HepG2 (cell line): ENCODE data around the gene THPO. TPM values are rescaled to one million over a fixed set of nuclear protein-coding genes. Genes with fewer than 3 reads are reported as not detected.

ENCODE experiments used
- DR1 ChIP-seq: sonication (generic); formaldehyde crosslinking; IDR thresholded peaks from 2 replicates; pipeline ENCODE4 v1.8.0; 2021; ENCODE audit warnings: mild to moderate bottlenecking, missing genetic modification reagents, inconsistent platforms
- HCFC1 ChIP-seq: fragments of 150-350 bp; IDR thresholded peaks from 2 replicates; pipeline ENCODE4 v1.6.1; 2014; ENCODE audit warnings: low read depth, low read length
- HOXA9 ChIP-seq: sonication (generic); formaldehyde crosslinking; IDR thresholded peaks from 2 replicates; pipeline ENCODE4 v1.8.1; 2022; ENCODE audit warnings: missing genetic modification reagents, mild to moderate bottlenecking, moderate library complexity, borderline replicate concordance
- NR2F2 ChIP-seq: IDR thresholded peaks from 2 replicates; pipeline ENCODE4 v1.6.1; 2012; ENCODE audit warnings: low read depth, inconsistent platforms, borderline replicate concordance
- NR2F6 ChIP-seq, 2 experiments: IDR thresholded peaks; 2 replicates each; pipeline ENCODE4 v1.6.1; 2016; ENCODE audit warnings: antibody characterized with exemption in 1 of 2, mild to moderate bottlenecking in 1 of 2
- RBM22 ChIP-seq: fragments of 200-400 bp; formaldehyde crosslinking; optimal IDR thresholded peaks from 2 replicates; pipeline ENCODE3; 2017; ENCODE audit warnings: mild to moderate bottlenecking, low read length, moderate library complexity
- SP2 ChIP-seq: sonication (generic); formaldehyde crosslinking; IDR thresholded peaks from 2 replicates; pipeline ENCODE4 v1.5.1; 2020; ENCODE audit warnings: mild to moderate bottlenecking, missing genetic modification reagents
- SRSF9 ChIP-seq: fragments of 200-400 bp; formaldehyde crosslinking; IDR thresholded peaks from 2 replicates; pipeline ENCODE4 v1.6.1; 2018; ENCODE audit warnings: borderline replicate concordance, mild to moderate bottlenecking, low read depth, low read length; ENCODE audit not compliant: insufficient read depth, poor library complexity, severe bottlenecking
- U2AF1 ChIP-seq: fragments of 200-400 bp; formaldehyde crosslinking; optimal IDR thresholded peaks from 2 replicates; pipeline ENCODE3; 2017; ENCODE audit warnings: mild to moderate bottlenecking, low read depth, low read length
- ZBTB8A ChIP-seq: sonication (generic); formaldehyde crosslinking; IDR thresholded peaks from 2 replicates; pipeline ENCODE4 v1.4.0; 2020; ENCODE audit warnings: mild to moderate bottlenecking, low read depth, missing genetic modification reagents, borderline replicate concordance
- ZNF143 ChIP-seq: sonication (generic); formaldehyde crosslinking; IDR thresholded peaks from 2 replicates; pipeline ENCODE4 v1.4.0; 2020; ENCODE audit warnings: missing genetic modification reagents
- ZNF619 ChIP-seq: sonication (generic); formaldehyde crosslinking; IDR thresholded peaks from 2 replicates; pipeline ENCODE4 v1.4.0; 2020; ENCODE audit warnings: mild to moderate bottlenecking, missing genetic modification reagents
- ZNF883 ChIP-seq: sonication (generic); formaldehyde crosslinking; IDR thresholded peaks from 2 replicates; pipeline ENCODE4 v1.5.1; 2020; ENCODE audit warnings: mild to moderate bottlenecking, missing genetic modification reagents; ENCODE audit errors: not compliant biosample characterization
- polyA plus RNA-seq, 8 experiments: library from polyadenylated mRNA; depleted of rRNA in 3 of 8; stranded (reverse) in 7 of 8; unstranded in 1 of 8; fragments of >200 nt; fragmentation: Illumina TruSeq in 4 of 8; extraction: Trizol in 4 of 8; gene quantifications; 2 replicates each; pipeline versions ENCODE4 v1.2.1 to v1.2.3, GENCODE V29; 2011 to 2016; ENCODE audit warnings: low read depth in 4 of 8, missing spikeins in 1 of 8, mixed read lengths in 1 of 8; ENCODE audit not compliant: insufficient read depth in 1 of 8
- total RNA-seq, 5 experiments: library from RNA; depleted of rRNA; stranded (reverse); fragments of >200 nt; fragmentation: Illumina TruSeq; extraction: Trizol; gene quantifications; 2 replicates each; pipeline ENCODE4 v1.2.3, GENCODE V29; 2016; ENCODE audit warnings: low read depth in 1 of 5
- TF ChIP-seq, protein P1 (sequence below): sonication (generic); formaldehyde crosslinking; conservative IDR thresholded peaks from 2 replicates; pipeline ENCODE4 v1.4.0; 2020; ENCODE audit warnings: mild to moderate bottlenecking, missing genetic modification reagents, moderate library complexity
- TF ChIP-seq, protein P2 (sequence below): sonication (generic); formaldehyde crosslinking; IDR thresholded peaks from 2 replicates; pipeline ENCODE4 v1.4.0; 2020; ENCODE audit warnings: missing genetic modification reagents
- TF ChIP-seq, protein P3 (sequence below): IDR thresholded peaks from 2 replicates; pipeline ENCODE4 v1.6.1; 2016; ENCODE audit warnings: mild to moderate bottlenecking
- TF ChIP-seq, protein P4 (sequence below): IDR thresholded peaks from 2 replicates; pipeline ENCODE4 v1.6.1; 2016; ENCODE audit warnings: mild to moderate bottlenecking, missing biosample characterization, missing genetic modification reagents

Gene THPO
- total and polyA plus RNA-seq, 2 of the 13 experiments (the other 11 are each of a cell fraction or from before 2014, with no cell fraction given) = 2.8 to 4.8 TPM

DNA sequence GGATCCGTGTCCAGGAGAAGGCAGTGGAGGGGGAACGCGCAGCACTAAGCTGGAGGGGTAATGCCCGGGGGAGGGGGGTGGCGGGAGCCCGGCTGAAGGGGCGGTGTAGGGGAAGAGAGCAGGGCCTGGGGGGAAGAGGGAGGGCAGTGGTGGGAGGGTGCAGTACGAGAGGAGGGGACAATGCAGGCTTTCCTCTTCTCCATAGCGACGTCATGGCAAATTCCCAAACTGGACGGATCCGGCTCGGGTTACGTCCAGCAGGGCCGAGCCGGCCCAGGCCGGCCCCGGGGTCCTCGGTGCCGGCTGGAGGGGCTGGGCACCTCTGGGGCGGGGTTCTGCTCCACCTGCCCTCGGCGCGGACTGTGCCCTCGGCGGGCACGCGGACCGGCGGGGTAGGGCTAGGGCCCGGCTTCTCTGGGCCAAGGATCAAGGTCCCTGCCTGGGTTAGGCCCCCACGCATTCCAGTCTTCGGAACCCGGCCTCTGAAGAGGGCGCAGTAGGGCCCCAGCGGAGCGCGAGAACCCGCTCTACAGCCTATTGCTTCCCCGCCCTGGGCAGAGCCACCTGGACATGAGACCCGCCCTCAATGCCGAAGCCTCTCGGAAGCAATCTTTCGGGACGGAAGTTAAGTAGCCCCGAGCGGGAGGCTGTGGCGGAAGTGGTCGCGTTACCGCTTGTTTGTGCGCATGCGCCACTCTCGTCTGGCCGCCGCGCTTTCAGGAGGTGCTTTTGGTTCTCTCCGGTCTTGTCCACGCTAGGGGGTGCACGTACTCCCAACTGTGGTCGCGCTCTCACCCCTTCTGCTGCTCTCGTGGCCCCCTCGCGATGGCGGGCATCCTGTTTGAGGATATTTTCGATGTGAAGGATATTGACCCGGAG, 15.1 kb downstream of the THPO start (continued):
- peak; percentile 75; the same call in 1 of the 2 replicates for TF ChIP-seq DR1 (CRISPR knock-in tag)
- no peak for TF ChIP-seq HOXA9 (CRISPR knock-in tag)
- TF ChIP-seq, protein P1, sequence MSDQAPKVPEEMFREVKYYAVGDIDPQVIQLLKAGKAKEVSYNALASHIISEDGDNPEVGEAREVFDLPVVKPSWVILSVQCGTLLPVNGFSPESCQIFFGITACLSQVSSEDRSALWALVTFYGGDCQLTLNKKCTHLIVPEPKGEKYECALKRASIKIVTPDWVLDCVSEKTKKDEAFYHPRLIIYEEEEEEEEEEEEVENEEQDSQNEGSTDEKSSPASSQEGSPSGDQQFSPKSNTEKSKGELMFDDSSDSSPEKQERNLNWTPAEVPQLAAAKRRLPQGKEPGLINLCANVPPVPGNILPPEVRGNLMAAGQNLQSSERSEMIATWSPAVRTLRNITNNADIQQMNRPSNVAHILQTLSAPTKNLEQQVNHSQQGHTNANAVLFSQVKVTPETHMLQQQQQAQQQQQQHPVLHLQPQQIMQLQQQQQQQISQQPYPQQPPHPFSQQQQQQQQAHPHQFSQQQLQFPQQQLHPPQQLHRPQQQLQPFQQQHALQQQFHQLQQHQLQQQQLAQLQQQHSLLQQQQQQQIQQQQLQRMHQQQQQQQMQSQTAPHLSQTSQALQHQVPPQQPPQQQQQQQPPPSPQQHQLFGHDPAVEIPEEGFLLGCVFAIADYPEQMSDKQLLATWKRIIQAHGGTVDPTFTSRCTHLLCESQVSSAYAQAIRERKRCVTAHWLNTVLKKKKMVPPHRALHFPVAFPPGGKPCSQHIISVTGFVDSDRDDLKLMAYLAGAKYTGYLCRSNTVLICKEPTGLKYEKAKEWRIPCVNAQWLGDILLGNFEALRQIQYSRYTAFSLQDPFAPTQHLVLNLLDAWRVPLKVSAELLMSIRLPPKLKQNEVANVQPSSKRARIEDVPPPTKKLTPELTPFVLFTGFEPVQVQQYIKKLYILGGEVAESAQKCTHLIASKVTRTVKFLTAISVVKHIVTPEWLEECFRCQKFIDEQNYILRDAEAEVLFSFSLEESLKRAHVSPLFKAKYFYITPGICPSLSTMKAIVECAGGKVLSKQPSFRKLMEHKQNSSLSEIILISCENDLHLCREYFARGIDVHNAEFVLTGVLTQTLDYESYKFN (CRISPR knock-in tag) = peak; percentile 92
- no peak for TF ChIP-seq SRSF9
- TF ChIP-seq ZNF883 = peak; percentile 42
- TF ChIP-seq RBM22 = peak; percentile 63
- peak; percentile 63 for TF ChIP-seq SP2 (CRISPR knock-in tag)
- TF ChIP-seq ZNF143 (CRISPR knock-in tag) = peak; percentile 57; the same call in 1 of the 2 replicates
- peak; percentile 33; the same call in 1 of the 2 replicates for TF ChIP-seq NR2F2
- no peak for TF ChIP-seq ZNF619 (CRISPR knock-in tag)
- TF ChIP-seq HCFC1 = peak; percentile 72
- TF ChIP-seq, protein P2, sequence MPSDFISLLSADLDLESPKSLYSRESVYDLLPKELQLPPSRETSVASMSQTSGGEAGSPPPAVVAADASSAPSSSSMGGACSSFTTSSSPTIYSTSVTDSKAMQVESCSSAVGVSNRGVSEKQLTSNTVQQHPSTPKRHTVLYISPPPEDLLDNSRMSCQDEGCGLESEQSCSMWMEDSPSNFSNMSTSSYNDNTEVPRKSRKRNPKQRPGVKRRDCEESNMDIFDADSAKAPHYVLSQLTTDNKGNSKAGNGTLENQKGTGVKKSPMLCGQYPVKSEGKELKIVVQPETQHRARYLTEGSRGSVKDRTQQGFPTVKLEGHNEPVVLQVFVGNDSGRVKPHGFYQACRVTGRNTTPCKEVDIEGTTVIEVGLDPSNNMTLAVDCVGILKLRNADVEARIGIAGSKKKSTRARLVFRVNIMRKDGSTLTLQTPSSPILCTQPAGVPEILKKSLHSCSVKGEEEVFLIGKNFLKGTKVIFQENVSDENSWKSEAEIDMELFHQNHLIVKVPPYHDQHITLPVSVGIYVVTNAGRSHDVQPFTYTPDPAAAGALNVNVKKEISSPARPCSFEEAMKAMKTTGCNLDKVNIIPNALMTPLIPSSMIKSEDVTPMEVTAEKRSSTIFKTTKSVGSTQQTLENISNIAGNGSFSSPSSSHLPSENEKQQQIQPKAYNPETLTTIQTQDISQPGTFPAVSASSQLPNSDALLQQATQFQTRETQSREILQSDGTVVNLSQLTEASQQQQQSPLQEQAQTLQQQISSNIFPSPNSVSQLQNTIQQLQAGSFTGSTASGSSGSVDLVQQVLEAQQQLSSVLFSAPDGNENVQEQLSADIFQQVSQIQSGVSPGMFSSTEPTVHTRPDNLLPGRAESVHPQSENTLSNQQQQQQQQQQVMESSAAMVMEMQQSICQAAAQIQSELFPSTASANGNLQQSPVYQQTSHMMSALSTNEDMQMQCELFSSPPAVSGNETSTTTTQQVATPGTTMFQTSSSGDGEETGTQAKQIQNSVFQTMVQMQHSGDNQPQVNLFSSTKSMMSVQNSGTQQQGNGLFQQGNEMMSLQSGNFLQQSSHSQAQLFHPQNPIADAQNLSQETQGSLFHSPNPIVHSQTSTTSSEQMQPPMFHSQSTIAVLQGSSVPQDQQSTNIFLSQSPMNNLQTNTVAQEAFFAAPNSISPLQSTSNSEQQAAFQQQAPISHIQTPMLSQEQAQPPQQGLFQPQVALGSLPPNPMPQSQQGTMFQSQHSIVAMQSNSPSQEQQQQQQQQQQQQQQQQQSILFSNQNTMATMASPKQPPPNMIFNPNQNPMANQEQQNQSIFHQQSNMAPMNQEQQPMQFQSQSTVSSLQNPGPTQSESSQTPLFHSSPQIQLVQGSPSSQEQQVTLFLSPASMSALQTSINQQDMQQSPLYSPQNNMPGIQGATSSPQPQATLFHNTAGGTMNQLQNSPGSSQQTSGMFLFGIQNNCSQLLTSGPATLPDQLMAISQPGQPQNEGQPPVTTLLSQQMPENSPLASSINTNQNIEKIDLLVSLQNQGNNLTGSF (CRISPR knock-in tag) = no peak; the same call in 1 of the 2 replicates
- TF ChIP-seq, protein P3, sequence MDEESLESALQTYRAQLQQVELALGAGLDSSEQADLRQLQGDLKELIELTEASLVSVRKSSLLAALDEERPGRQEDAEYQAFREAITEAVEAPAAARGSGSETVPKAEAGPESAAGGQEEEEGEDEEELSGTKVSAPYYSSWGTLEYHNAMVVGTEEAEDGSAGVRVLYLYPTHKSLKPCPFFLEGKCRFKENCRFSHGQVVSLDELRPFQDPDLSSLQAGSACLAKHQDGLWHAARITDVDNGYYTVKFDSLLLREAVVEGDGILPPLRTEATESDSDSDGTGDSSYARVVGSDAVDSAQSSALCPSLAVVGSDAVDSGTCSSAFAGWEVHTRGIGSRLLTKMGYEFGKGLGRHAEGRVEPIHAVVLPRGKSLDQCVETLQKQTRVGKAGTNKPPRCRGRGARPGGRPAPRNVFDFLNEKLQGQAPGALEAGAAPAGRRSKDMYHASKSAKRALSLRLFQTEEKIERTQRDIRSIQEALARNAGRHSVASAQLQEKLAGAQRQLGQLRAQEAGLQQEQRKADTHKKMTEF (CRISPR knock-in tag) = peak; percentile 88
- TF ChIP-seq, protein P4, sequence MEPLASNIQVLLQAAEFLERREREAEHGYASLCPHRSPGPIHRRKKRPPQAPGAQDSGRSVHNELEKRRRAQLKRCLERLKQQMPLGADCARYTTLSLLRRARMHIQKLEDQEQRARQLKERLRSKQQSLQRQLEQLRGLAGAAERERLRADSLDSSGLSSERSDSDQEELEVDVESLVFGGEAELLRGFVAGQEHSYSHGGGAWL (CRISPR knock-in tag) = peak; percentile 68; the same call in 1 of the 2 replicates
- no peak; the same call in 1 of the 2 replicates for TF ChIP-seq ZBTB8A (CRISPR knock-in tag)
- 0 out of 2 replicates have a peak, but pooled peaks have one; percentile 24 for TF ChIP-seq NR2F6 (IDR thresholded peaks at IDR 0.05)
- peak; percentile 50; the same call in 1 of the 2 replicates for TF ChIP-seq NR2F6 (CRISPR knock-in tag; IDR thresholded peaks at IDR 0.05)
- peak; percentile 59 for TF ChIP-seq U2AF1
